Dedifferentiated amniotic fluid mesenchymal stem cell (primary cell): ENCODE data around the gene PDE8B.

Experiments used
- DNase-seq: peaks from one replicate; pipeline ENCODE4 v3.0.0-alpha.2; 2016; ENCODE audit errors: extremely low spot score

The PDE8B gene

DNA sequence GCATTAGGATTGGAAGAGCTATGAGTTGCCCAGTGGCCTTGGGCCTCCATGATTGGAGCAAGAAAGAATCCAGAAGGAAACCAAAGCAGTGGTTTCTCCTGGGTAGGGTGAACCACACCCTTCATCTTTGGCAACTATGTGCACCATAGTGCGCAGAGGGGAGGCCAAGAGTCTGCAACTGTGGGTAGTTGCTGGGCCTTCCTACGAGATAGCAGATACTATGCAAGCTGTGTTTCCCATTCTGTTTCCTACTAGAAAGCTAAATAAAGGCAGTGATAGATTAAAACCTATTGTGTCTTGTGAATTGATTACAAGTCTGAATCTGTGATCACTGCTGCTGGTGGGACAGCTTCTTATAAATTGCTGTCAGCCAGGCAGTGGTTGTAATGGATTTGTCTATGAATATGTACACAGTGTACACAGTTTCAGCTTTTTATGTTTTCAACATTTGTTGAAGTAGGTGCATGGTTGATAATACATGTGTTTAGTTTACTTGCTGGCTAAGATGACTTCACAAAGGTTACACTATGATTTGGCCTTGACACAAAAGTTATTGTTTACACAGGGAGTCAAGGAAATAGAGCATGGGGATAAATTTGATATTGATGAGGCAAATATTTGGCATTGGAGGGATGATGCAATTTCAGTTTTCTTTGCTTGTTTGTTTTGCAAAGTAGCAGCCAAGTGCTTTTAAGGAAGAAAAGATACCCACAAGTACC lies 23.7 kb upstream of the PDE8B start:
- no peak for DNase-seq

GRCh38 chr5:77189421-77189820 lies 21.1 kb upstream of the PDE8B start:
- no peak for DNase-seq

DNA sequence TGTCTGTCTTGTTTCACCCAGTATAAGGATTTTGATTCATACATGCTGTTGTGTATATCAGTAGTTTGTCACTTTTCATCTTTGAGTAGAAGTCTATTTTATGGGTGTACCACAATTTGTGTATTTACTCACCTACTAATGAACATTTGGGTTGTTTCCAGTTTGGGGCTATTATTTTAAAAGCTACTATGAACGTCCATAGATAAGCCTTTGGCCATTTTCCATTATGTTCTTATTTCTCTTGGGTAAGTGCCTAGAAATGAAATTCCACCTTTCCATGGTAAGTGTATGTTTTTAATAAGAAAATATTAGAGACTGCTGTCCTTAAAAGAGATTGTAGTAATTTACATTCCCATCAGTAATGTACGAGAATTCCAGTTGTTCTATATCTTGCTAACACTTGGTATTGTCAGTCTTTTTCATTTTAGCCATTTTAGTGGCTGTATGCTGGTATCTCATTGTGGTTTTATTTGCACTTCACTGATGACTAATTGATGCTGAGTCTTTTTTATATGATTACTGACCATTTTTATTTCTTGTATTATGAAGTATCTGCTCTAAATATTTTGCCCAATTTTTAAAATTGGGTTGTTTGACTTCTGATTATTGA lies 17.9 kb upstream of the PDE8B start:
- DNase-seq, result no peak

DNA sequence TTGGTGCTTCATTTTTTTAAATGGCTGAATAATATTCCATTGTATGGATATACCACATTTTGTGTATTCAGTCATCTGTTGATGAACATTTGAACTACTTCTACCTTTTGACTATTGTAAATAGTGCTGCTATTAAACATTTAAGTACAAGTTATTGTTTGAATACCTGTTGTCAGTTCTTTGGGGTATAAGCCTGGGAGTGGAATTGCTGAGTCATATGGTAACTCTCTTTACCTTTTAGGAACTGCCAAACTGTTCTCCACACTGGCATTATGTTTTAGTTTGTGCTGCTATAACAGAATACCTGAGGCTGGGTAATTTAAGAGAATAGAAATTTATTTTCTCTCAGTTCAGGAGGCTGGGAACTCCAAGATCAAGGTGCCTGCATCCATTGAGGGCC lies 15.7 kb upstream of the PDE8B start:
- no peak for DNase-seq

DNA sequence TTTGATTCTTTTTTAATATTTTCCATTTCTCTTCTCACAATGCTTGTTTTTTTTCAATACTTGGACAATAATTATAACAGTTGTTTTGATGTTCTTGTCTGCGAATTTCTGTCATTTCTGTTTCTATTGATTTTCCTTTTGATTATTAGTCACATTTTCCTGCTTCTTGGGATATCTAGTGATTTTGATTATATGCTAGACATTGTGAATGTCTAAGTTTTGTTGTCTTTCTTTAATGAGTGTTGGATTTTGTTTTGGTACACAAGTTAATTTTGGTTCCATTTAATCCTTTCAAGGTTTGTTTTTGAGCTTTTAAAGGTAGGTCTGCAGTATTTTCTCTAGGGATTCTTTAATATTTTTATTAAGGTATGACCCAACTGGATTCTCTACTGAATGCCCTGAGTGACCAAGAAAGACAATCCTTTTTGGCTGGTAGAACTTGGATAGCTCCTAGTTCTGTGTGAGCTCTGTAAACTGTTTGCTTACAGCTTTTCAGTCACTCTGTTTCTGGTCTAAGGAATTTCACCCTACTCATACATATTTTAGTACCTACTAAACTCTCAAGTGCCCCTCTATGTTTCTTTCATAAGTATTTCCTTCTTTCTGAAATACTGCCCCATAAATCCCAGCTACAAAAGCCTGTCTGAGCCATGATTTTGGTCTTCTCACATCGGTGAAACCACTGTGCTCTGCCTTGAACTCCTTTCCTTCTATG lies 12.5 kb upstream of the PDE8B start:
- DNase-seq, result no peak

GRCh38 chr5:77200663-77201062 lies 9.8 kb upstream of the PDE8B start:
- DNase-seq, result no peak

DNA sequence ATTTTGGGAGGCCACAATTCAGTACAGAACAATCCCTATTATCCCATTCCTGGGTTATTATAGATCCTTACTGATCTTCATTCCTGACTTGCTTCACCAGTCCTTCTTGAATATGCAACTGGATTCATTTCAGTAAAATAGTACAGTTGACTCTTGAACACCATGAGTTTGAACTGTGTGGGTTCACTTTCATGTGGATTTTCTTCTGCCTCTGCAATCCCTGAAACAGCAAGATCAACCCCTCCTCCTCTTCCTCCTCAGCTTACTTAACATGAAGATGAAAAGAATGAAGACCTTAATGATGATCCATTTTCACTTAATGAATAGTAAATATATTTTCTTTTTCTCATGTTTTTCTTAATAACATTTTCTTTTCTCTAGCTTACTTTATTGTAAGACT lies 8.3 kb upstream of the PDE8B start:
- no peak for DNase-seq

DNA sequence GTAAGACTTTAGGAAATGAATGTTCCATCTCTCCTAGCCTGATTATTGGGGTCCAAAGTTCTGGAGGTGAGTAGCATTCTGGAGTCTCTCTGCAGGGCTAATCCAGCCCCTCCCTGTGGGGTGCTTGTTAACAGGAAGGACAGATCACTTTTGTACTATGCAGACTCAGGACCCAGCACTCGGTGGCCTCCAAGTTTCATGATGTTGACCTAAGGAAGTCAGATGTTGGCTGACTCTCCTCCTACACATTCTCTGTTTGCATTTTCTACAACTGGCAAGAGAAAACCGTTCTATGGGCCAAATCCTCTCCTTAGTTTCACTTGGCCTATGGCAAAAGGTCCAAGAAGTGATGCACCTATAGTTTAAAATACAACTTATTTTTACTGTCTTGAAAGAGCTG lies 5.5 kb upstream of the PDE8B start:
- no peak for DNase-seq

DNA sequence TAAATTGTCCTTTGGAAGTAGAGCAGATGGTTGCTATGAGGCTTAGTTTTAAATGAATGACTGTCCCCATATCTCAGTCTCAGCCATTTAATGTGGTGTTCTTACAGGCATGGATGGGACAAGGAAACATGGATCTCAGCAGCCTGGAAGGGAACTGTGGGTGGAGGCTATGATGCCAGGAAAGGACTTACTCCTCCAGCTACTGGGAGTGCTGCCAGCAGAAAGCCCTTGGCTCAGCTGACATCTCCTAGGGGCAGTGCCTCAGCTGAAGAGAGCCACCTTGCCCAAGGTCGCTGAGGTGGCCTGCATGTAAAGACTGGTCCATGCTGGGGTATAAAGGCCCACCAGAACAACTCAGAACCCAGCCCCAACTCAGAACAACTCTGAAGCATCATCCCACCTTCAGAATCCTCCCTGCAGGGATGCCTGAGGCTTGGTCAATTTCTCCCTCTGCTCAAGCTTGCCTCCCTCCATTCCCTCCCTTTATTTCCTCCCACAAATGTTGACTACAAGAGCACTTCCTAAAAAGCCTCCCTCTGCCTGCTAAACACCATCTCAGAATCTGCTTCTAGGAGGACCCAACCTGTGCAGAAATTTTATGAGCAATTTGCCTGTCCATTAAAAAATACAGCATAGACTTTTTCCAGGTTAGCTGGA lies 1.8 kb upstream of the PDE8B start:
- DNase-seq, result no peak

GRCh38 chr5:77209495-77210090 lies 887 bp upstream of the PDE8B start:
- no peak for DNase-seq

- no peak for DNase-seq
Measured at GRCh38 chr5:77210964-77211690, 647 bp downstream of the PDE8B start.

- no peak for DNase-seq
Measured at GRCh38 chr5:77211691-77212047, 1.2 kb downstream of the PDE8B start.

DNA sequence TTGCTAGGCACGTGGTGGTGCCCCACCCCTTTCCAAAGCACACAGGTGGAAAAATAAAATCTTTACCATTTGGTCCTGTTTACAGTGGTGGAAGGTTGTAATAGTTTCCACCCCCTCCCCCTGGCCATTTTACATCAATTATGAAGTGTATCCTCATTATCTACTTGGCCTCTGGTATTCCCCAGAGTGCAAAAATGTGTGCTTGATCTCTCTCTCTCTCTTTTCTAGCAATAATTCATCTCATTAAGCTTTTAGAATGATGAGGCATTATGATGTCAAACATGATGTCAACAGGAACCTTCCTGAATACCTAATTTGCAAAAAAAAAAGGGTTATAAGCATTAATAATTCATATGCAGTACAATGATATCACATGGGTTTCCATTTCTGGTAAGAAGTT lies 3.1 kb downstream of the PDE8B start:
- DNase-seq, result no peak

GRCh38 chr5:77214151-77214550 lies 3.7 kb downstream of the PDE8B start:
- no peak for DNase-seq

DNA sequence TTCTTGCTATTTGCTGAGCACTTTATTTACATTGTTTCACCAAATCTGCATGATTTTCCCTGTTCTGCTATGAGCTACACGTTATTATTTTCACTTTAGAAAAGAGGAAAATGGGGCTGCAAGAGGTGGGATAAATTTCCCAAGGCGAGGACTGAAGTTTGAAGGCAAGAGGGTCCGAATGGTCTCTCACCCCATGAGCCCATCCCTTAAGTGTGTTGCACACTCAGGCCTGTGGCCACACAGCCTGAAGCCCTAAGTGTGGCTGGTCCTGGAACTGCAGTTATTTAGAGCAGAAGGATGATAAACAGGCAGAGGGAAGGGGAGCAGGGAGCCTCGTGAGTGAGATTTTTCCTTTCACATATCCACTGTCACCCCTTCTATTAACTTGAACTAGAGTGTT lies 7.8 kb downstream of the PDE8B start:
- no peak for DNase-seq

GRCh38 chr5:77221115-77221514 lies 10.6 kb downstream of the PDE8B start:
- no peak for DNase-seq

GRCh38 chr5:77222722-77223121 lies 12.2 kb downstream of the PDE8B start:
- DNase-seq, result no peak

DNA sequence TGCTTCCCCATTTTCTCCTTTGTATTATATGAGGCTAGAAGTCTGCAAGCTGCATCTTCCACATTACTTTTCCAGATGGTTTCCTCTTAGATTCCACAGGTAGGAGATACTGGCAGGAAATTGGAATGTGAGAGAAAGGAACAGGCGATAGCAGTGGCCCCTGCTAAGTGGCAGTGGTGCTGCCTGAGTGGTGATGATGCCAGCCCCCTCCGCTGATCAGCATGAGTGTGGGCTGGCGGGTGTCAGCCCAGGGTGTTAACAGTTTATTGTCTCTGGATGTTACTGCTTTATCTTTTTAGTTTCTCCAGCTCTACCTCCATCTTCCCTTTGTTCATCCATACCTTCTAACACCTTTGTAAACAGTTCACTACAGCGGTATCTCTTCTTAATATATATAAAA lies 13.2 kb downstream of the PDE8B start:
- DNase-seq, result no peak

GRCh38 chr5:77224672-77225355 lies 14.3 kb downstream of the PDE8B start:
- no peak for DNase-seq

DNA sequence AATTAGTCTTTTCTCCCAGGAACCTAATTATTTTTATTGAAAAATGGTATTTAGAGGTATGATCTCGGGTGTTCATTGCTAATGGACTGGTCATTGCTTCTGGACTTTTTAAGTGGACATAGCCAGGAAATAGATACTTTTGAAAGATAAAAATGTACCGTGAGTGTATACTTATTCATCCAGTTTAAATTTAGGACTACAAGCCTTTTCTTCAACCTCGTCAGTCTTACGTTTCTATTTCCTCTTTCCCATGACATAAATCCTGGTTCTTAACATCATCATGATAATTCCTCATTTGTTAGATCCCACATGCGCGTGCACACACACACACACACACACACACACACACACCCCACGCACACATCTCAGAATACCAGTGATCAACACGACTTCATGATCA lies 15.1 kb downstream of the PDE8B start:
- no peak for DNase-seq

GRCh38 chr5:77229887-77230286 lies 19.4 kb downstream of the PDE8B start:
- no peak for DNase-seq
